ENCODE data around the gene CSTB. TPM values are rescaled to one million over a fixed set of nuclear protein-coding genes. Genes with fewer than 3 reads are reported as not detected.

The CSTB gene
- total RNA-seq, 6 donors from 2014 or later: 19.9 to 122 (median 51.3) TPM

GRCh38 chr21:43793243-43793642, 17.1 kb upstream of the CSTB start:
- Histone ChIP-seq H3K9me3 (no peaks in the 10 kb centered on the region), H3K4me1 (peaks cover 12 to 27% (median 17%) of the 10 kb centered on the region in 4 donors), H3K27ac (no peak overlapping the region), H3K27me3 (no peaks in the 10 kb centered on the region), H3K36me3 (peaks cover 10 to 66% (median 61%) of the 10 kb centered on the region in 4 donors), H3K4me3 (no peak overlapping the region)
- ATAC-seq (ENCODE audit: low FRiP score in 2 of 2) (no peak), DNase-seq (peak in 1 of 2 donors; percentile 80)
- TF ChIP-seq POLR2A (IDR thresholded peaks at IDR 0.05): no peak
- TF ChIP-seq EP300 (IDR thresholded peaks at IDR 0.05): no peak
- no peak for TF ChIP-seq CTCF (IDR thresholded peaks at IDR 0.05)
- no peak for TF ChIP-seq POLR2AphosphoS5 (IDR thresholded peaks at IDR 0.05)
- 95 to 96% methylated on average over 9 to 16 of the region's 16 CpGs for WGBS, 2 donors

- Histone ChIP-seq H3K27me3 (no peaks in the 10 kb centered on the region), H3K4me1 (peaks cover 12 to 27% (median 17%) of the 10 kb centered on the region in 4 donors), H3K27ac (no peak overlapping the region), H3K4me3 (no peak overlapping the region), H3K9me3 (no peaks in the 10 kb centered on the region), H3K36me3 (peaks cover 4 to 58% (median 54%) of the 10 kb centered on the region in 4 donors)
- no peak for TF ChIP-seq POLR2A (IDR thresholded peaks at IDR 0.05)
- TF ChIP-seq POLR2AphosphoS5 (IDR thresholded peaks at IDR 0.05): no peak
- TF ChIP-seq CTCF (IDR thresholded peaks at IDR 0.05): no peak
- TF ChIP-seq EP300 (IDR thresholded peaks at IDR 0.05): no peak
- ATAC-seq (ENCODE audit: low FRiP score in 2 of 2) (no peak), DNase-seq (no peak)
- WGBS, 2 donors: 85 to 94% methylated on average over 8 of the region's 8 CpGs
Measured at GRCh38 chr21:43792406-43792805, 16.3 kb upstream of the CSTB start.

- DNase-seq (no peak), ATAC-seq (ENCODE audit: low FRiP score in 2 of 2) (no peak)
- Histone ChIP-seq H3K27me3 (no peaks in the 10 kb centered on the region), H3K4me3 (peak overlapping the region; percentile 86 to 98 (median 95)), H3K9me3 (no peaks in the 10 kb centered on the region), H3K4me1 (peaks cover 12 to 27% (median 17%) of the 10 kb centered on the region in 4 donors), H3K36me3 (peaks cover 4 to 34% (median 30%) of the 10 kb centered on the region in 4 donors), H3K27ac (peak overlapping the region; percentile 78 to 93 (median 88))
- TF ChIP-seq POLR2AphosphoS5 (IDR thresholded peaks at IDR 0.05) (no peak), CTCF (IDR thresholded peaks at IDR 0.05) (no peak), POLR2A (IDR thresholded peaks at IDR 0.05) (no peak), EP300 (IDR thresholded peaks at IDR 0.05) (no peak)
- 13 to 17% methylated on average over 13 of the region's 13 CpGs for whole genome bisulfite sequencing, 2 donors
Measured at GRCh38 chr21:43790010-43790524, 14.0 kb upstream of the CSTB start.

GRCh38 chr21:43789276-43790009, 13.3 kb upstream of the CSTB start, which contains the start of gene RRP1:
TSS of gene RRP1 (plus strand) at chr21:43789577. CDS start at chr21:43789630, 53 bp downstream.
- ATAC-seq (ENCODE audit: low FRiP score in 2 of 2): peak; percentile 97 to 98
- no peaks in the 10 kb centered on the region for H3K27me3 ChIP-seq
- H3K9me3 ChIP-seq: no peaks in the 10 kb centered on the region
- H3K27ac ChIP-seq: peak within 1 kb of the TSS; percentile 78 to 93 (median 88)
- TF ChIP-seq EP300 (IDR thresholded peaks at IDR 0.05) (peak in 1 of 4 donors; percentile 48), CTCF (IDR thresholded peaks at IDR 0.05) (peak; percentile 100), POLR2AphosphoS5 (IDR thresholded peaks at IDR 0.05) (peak; percentile 85 to 89), POLR2A (IDR thresholded peaks at IDR 0.05) (peak in 3 of 4 donors; percentile 37 to 91 (median 86))
- peak; percentile 93 to 99 for DNase-seq
- peaks cover 12 to 27% (median 17%) of the 10 kb centered on the region in 4 donors for H3K4me1 ChIP-seq
- peak within 1 kb of the TSS; percentile 86 to 98 (median 95) for H3K4me3 ChIP-seq
- H3K36me3 ChIP-seq: peaks cover 4 to 28% (median 25%) of the 10 kb centered on the region in 4 donors
- WGBS, 2 donors: 0 to 1% methylated on average over 6 to 60 of the region's 83 CpGs
